Spleen (tissue), 11 donors: Measurements from ENCODE around the gene LGALSL. TPM values are rescaled to one million over a fixed set of nuclear protein-coding genes. Genes with fewer than 3 reads are reported as not detected.

ENCODE experiments used
- DNase-seq: peaks from one replicate; pipeline ENCODE4 v3.0.0-alpha.2; 2020
- H3K27ac ChIP-seq, 8 donors: fragments of 200-600 bp; sonication (generic) in 7 of 8; 1 replicate in 4 of 8; 2 replicates in 4 of 8; pipeline versions ENCODE4 v1.5.0 to v1.8.0; 2016 to 2021; ENCODE audit warnings: inconsistent platforms in 4 of 8, mild to moderate bottlenecking in 4 of 8, moderate library complexity in 1 of 8
- H3K27me3 ChIP-seq, 7 donors: fragments of 200-600 bp; sonication (generic) in 6 of 7; replicated peaks in 1 of 7; 1 replicate in 4 of 7; 2 replicates in 3 of 7; pipeline versions ENCODE4 v1.5.0 to v1.8.0; 2016 to 2021; ENCODE audit warnings: inconsistent platforms in 3 of 7, mild to moderate bottlenecking in 1 of 7
- H3K36me3 ChIP-seq, 6 donors: fragments of 200-600 bp; sonication (generic) in 5 of 6; 1 replicate in 4 of 6; 2 replicates in 2 of 6; pipeline versions ENCODE4 v1.5.0 to v1.8.0; 2016 to 2021; ENCODE audit warnings: inconsistent platforms in 2 of 6
- H3K4me1 ChIP-seq, 6 donors: fragments of 200-600 bp; sonication (generic) in 5 of 6; 1 replicate in 3 of 6; 2 replicates in 3 of 6; pipeline versions ENCODE4 v1.5.0 to v1.8.0; 2016 to 2021; ENCODE audit warnings: inconsistent platforms in 3 of 6
- H3K4me3 ChIP-seq, 8 donors: fragments of 200-600 bp; sonication (generic) in 7 of 8; 1 replicate in 4 of 8; 2 replicates in 4 of 8; pipeline versions ENCODE4 v1.5.0 to v1.8.0; 2016 to 2021; ENCODE audit warnings: inconsistent platforms in 4 of 8, mild to moderate bottlenecking in 4 of 8, moderate library complexity in 2 of 8
- H3K9me3 ChIP-seq, 8 donors: fragments of 200-600 bp; sonication (generic) in 7 of 8; 1 replicate in 4 of 8; 2 replicates in 4 of 8; pipeline versions ENCODE4 v1.5.0 to v1.8.0; 2016 to 2021; ENCODE audit warnings: inconsistent platforms in 4 of 8
- CTCF ChIP-seq, 11 experiments: fragments of 200-600 bp in 7 of 11; fragments of 450-650 bp in 4 of 11; sonication (generic) in 4 of 11; IDR thresholded peaks in 8 of 11; conservative IDR thresholded peaks in 3 of 11; 1 replicate in 7 of 11; 2 replicates in 4 of 11; pipeline versions ENCODE4 v1.4.0 to v1.8.0; 2016 to 2021; ENCODE audit warnings: antibody characterized with exemption in 11 of 11, inconsistent platforms in 4 of 11, mild to moderate bottlenecking in 1 of 11
- POLR2A ChIP-seq, 3 donors: fragments of 450-650 bp; IDR thresholded peaks; one replicate each; pipeline ENCODE4 v1.5.1; 2017; ENCODE audit warnings: antibody characterized with exemption in 3 of 3, mild to moderate bottlenecking in 1 of 3
- POLR2AphosphoS5 ChIP-seq, 3 donors: sonication (generic); formaldehyde crosslinking; IDR thresholded peaks; one replicate each; pipeline ENCODE4 v1.5.1; 2017; ENCODE audit warnings: antibody characterized with exemption in 3 of 3
- WGBS, 5 donors: extraction: QIAGEN DNeasy Blood & Tissue Kit in 3 of 5; methylation state at CpG; one replicate each; pipeline versions ENCODE4 v1.1.5 to v1.1.7; 2013 to 2018; 5-methylcytosine and 5-hydroxymethylcytosine counted together
- intact Hi-C: fragments of 100-400 bp; cut with DNase I; formaldehyde crosslinking; loops from one replicate; pipeline ENCODE4 v1.15.0; 2023; ENCODE audit warnings: low total_unique reads
- polyA plus RNA-seq, 3 donors: library from polyadenylated mRNA; stranded (reverse); fragments of 200-250 nt; gene quantifications; one replicate each; pipeline ENCODE4 v1.2.1, GENCODE V29; 2013
- total RNA-seq, 7 donors: library from RNA; depleted of rRNA in 3 of 7; stranded (reverse); fragments of >200 nt in 3 of 7; fragmentation: NEBNext Ultra II Directional in 4 of 7; extraction: Animal tissue kit (Norgen Biotek cat#: 25700) in 4 of 7; gene quantifications; one replicate each; pipeline versions ENCODE4 v1.1.0 to v1.2.1, GENCODE V29; 2016 to 2021
- donor health status: healthy with polysubstance abuse.
- donor health status: DM: no; HTN: no; CAD: no; lungs with moderate emphysema.
- donor health status: DM: no; HTN: no; CAD: no.
- donor health status: Bipolar disorder and iron deficiency.
- donor health status: healthy.
- donor health status: DM: no; HTN: no; CAD: no.
- donor health status: DM: yes; HTN: yes; CAD: no.

The LGALSL gene
- total and polyA plus RNA-seq, 10 donors = 2.4 to 16.6 (median 12.7) TPM

DNA sequence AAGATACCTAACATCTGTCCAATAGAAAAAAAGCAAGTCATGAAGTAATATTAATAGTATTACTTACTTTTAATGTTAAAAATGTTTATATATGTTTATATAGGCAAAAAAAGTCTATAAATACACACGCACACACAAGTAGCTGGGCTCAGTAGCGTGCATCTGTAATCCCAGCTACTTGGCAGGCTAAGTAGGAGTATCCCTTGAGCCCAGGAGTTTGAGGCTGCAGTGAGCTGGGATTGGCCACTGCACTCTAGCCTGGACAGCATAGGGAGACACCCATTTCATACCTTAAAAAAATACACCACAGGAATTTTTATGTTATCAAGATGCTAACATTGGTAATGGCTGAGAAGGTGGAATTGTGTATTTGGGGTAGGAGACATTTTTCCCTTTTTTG lies 52.7 kb downstream of the LGALSL start:
- intact Hi-C loops = no loop called here
- DNase-seq = no peak
- Histone ChIP-seq H3K9me3 (no peaks in the 10 kb centered on the region), H3K27me3 (no peaks in the 10 kb centered on the region), H3K27ac (no peak overlapping the region), H3K4me3 (no peak overlapping the region), H3K36me3 (no peaks in the 10 kb centered on the region), H3K4me1 (no peaks in the 10 kb centered on the region)
- 90 to 94% (median 91%) methylated on average over 2 of the region's 2 CpGs for WGBS, 5 donors
- no peak for TF ChIP-seq POLR2AphosphoS5 (IDR thresholded peaks at IDR 0.05)
- TF ChIP-seq POLR2A (IDR thresholded peaks at IDR 0.05) = no peak
- TF ChIP-seq CTCF (IDR thresholded peaks at IDR 0.05 in 8 of 11, conservative IDR thresholded peaks at IDR 0.05 in 3 of 11) = no peak

Other genes with a start within 250 kb of the LGALSL start
- 10 to 100 TPM; 36.9 to 71.1 (median 49.4) TPM for gene AFTPH, start 70.2 kb downstream of the LGALSL start, total RNA-seq
- gene AFTPH, start 70.2 kb downstream of the LGALSL start, polyA plus RNA-seq = 10 to 100 TPM; 41.7 to 64.8 (median 50.3) TPM
- gene SERTAD2, start 199.8 kb downstream of the LGALSL start, total RNA-seq = 10 to 100 TPM; 31.2 to 61.4 (median 43.3) TPM
- gene SERTAD2, start 199.8 kb downstream of the LGALSL start, polyA plus RNA-seq = 10 to 100 TPM; 10.4 to 16.9 (median 13.6) TPM